Effector memory CD4-positive, alpha-beta T cell (primary cell): ENCODE data around the gene ITPR3.
"Not testable (repeated sequence)": the region's sequence is repeated elsewhere in the genome, so short reads cannot be mapped to it uniquely, and the experiment has no call there.

Source experiments
- DNase-seq, 3 donors: peaks; one replicate each; pipeline ENCODE4 v3.0.0-alpha.2; 2020
- H3K27ac ChIP-seq: 2 replicates; pipeline ENCODE4 v1.7.0; 2013; ENCODE audit warnings: mild to moderate bottlenecking, low read length, moderate library complexity; ENCODE audit not compliant: insufficient read depth, poor library complexity, severe bottlenecking
- H3K27me3 ChIP-seq: replicated peaks from 2 replicates; pipeline ENCODE4 v1.7.0; 2013; ENCODE audit warnings: mild to moderate bottlenecking, low read length; ENCODE audit not compliant: insufficient read depth, control insufficient read depth, poor library complexity, severe bottlenecking
- H3K36me3 ChIP-seq: 2 replicates; pipeline ENCODE4 v1.7.0; 2013; ENCODE audit warnings: mild to moderate bottlenecking, low read length, moderate library complexity; ENCODE audit not compliant: control insufficient read depth, insufficient read depth
- H3K4me1 ChIP-seq: 2 replicates; pipeline ENCODE4 v1.7.0; 2013; ENCODE audit warnings: low read length, mild to moderate bottlenecking; ENCODE audit not compliant: control insufficient read depth, insufficient read depth, poor library complexity, severe bottlenecking
- H3K4me3 ChIP-seq: 2 replicates; pipeline ENCODE4 v1.7.0; 2013; ENCODE audit warnings: low read length, low read depth, mild to moderate bottlenecking; ENCODE audit not compliant: insufficient read depth, poor library complexity, severe bottlenecking
- H3K9me3 ChIP-seq: 2 replicates; pipeline ENCODE4 v1.7.0; 2013; ENCODE audit warnings: mild to moderate bottlenecking, low read length, moderate library complexity; ENCODE audit not compliant: control insufficient read depth

The ITPR3 gene

DNA sequence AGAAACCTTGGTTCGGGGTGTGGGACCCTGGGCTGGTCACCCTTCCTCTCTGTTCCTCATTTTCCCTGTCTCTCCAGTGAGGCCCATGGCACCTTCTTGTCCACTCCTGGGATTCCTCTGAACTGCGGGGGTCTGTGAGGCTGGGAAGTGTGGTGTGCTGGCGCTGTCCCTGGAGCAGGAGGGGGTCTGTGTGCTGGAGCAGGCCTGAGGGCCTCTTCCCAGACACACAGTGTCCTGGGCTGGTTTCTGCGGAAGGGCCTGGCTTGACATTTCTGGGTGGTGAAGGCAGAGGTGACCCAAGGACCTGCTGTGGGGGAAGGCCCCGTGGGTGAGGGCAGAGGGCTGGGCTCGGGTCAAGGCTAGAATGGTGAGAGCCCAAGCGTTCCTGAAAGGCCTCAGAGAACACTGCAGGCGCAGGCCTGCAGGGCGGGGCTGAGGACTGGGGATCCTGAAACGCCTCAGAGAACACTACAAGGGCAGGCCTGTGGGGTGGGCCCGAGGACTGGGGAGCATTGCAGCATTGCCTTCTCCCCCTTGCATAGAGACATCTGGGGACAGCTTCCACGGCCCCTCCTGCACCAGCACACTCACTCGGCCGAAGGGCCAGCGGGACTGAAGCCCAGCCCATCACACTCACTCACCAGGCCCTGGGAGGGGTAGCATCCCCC, 30.5 kb upstream of the ITPR3 start:
- no peak for DNase-seq
- no peak overlapping the region for H3K27ac ChIP-seq
- H3K4me1 ChIP-seq: peaks cover 13% of the 10 kb centered on the region
- H3K27me3 ChIP-seq: no peaks in the 10 kb centered on the region
- H3K36me3 ChIP-seq: no peaks in the 10 kb centered on the region
- H3K9me3 ChIP-seq: no peaks in the 10 kb centered on the region
- H3K4me3 ChIP-seq: no peak overlapping the region

DNA sequence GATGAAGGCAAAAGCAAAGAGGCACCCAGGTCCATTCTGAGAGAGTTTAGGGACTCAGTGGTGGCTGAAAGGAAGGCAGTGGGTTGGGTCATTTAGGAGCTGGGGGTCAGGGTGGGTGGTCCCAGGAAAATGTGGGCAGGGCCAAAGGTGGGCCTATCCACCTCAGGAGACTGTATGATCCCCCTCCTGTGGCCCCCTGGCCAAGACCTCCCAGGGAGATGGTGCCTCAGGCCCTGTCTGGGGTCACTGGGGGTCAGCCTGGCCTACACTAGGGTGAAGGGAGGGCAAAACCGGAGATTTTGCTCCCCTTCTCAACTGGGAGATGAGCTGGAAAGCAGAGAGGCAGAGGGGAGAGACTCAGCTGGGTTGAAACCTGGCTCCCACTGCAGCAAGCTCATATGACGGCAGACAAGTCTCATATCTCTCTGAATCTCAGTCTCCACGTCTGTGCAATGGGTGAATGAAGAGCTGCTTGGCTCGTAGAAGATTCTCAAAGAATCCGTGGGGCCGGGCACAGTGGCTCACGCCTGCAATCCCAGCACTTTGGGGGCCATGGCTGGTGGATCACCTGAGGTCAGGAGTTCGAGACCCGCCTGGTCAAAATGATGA, 29.6 kb upstream of the ITPR3 start:
- Histone ChIP-seq H3K9me3 (no peaks in the 10 kb centered on the region), H3K27me3 (no peaks in the 10 kb centered on the region), H3K4me3 (no peak overlapping the region), H3K27ac (no peak overlapping the region), H3K4me1 (peaks cover 10% of the 10 kb centered on the region), H3K36me3 (no peaks in the 10 kb centered on the region)
- DNase-seq: no peak

- Histone ChIP-seq H3K36me3 (no peaks in the 10 kb centered on the region), H3K9me3 (no peaks in the 10 kb centered on the region), H3K27ac (no peak overlapping the region), H3K4me1 (peaks cover 10% of the 10 kb centered on the region), H3K4me3 (no peak overlapping the region), H3K27me3 (no peaks in the 10 kb centered on the region)
- no peak for DNase-seq
These were observed 28.9 kb upstream of the ITPR3 start for GRCh38 chr6:33592280-33592594.

- Histone ChIP-seq H3K4me1 (peaks cover 10% of the 10 kb centered on the region), H3K36me3 (no peaks in the 10 kb centered on the region), H3K4me3 (peak overlapping the region; percentile 44), H3K9me3 (no peaks in the 10 kb centered on the region), H3K27ac (peak overlapping the region; percentile 29), H3K27me3 (no peaks in the 10 kb centered on the region)
- peak in 2 of 3 donors; percentile 39 to 42 for DNase-seq
These were observed 28.3 kb upstream of the ITPR3 start for GRCh38 chr6:33592595-33593413.

GRCh38 chr6:33593414-33593727, 27.8 kb upstream of the ITPR3 start:
- peak overlapping the region; percentile 44 for H3K4me3 ChIP-seq
- peaks cover 10% of the 10 kb centered on the region for H3K4me1 ChIP-seq
- no peak for DNase-seq
- no peaks in the 10 kb centered on the region for H3K27me3 ChIP-seq
- H3K27ac ChIP-seq: peak overlapping the region; percentile 29
- no peaks in the 10 kb centered on the region for H3K36me3 ChIP-seq
- no peaks in the 10 kb centered on the region for H3K9me3 ChIP-seq

- peaks cover 10% of the 10 kb centered on the region for H3K4me1 ChIP-seq
- no peak for DNase-seq
- H3K27me3 ChIP-seq: no peaks in the 10 kb centered on the region
These were observed 25.9 kb upstream of the ITPR3 start for GRCh38 chr6:33595001-33595846.

DNA sequence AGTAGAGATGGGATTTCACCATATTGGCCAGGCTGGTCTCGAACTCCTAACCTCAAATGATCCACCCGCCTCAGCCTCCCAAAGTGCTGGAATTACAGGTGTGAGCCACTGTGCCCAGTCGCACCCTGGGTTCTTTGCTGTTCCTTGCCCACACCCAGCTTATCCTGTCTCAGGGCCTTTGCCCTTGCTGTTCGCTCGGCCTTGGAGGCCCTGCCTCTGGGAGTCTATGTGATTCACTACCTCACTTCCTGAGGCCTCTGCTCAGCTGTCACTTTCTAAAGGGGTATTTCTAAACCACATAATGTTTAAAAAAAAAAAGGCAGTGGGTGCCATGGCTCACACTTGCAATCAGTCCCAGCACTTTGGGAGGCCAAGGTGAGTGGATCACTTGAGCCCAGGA, 24.2 kb upstream of the ITPR3 start:
- not testable (repeated sequence) for H3K27me3 ChIP-seq, H3K4me3 ChIP-seq, DNase-seq, H3K9me3 ChIP-seq, H3K36me3 ChIP-seq, H3K27ac ChIP-seq
- H3K4me1 ChIP-seq: peaks cover 10% of the 10 kb centered on the region

More at GRCh38 chr6:33595001-33595846, 25.9 kb upstream of the ITPR3 start:
- H3K4me3 ChIP-seq: no peak overlapping the region
- no peaks in the 10 kb centered on the region for H3K9me3 ChIP-seq
- no peaks in the 10 kb centered on the region for H3K36me3 ChIP-seq
- H3K27ac ChIP-seq: no peak overlapping the region

DNA sequence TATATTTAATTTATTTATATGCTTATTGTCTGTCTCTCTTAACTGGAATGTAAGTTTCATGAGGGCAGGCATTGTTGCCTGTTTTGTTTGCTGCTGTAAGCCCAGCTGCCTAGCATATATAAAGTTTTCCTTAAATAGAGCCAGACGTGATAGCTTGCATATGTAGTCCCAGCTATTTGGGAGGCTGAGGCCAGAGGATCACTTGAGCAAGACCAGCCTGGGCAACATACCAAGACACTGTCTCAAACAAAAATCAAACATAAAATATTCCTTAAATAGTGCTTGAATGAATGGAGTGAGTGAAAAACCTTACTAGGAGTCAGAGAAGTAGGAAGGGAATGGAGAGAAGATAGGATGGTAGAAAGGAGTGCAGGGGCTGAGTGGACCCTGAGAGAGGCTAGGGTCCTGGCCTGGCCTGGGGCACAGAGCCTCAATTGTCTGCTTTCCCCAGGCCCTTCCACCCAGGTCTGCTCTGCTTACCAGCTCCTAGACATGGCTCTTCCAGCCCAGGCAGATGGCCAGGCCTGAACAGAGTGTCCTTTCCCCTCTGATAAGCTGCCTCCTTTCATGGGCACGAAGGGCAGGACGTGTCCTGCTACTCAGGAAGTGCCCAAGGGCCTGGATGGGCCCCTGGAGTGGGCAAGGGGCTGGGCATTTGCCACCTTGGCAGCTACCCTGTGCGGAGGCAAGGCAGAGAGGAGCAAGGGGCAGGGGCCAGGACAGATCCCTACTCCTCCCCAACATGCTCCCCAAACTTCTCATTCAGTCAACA, 23.4 kb upstream of the ITPR3 start:
- H3K27ac ChIP-seq: no peak overlapping the region
- H3K27me3 ChIP-seq: no peaks in the 10 kb centered on the region
- H3K4me1 ChIP-seq: peaks cover 9% of the 10 kb centered on the region
- H3K9me3 ChIP-seq: no peaks in the 10 kb centered on the region
- no peak overlapping the region for H3K4me3 ChIP-seq
- no peaks in the 10 kb centered on the region for H3K36me3 ChIP-seq
- no peak for DNase-seq

- H3K36me3 ChIP-seq: no peaks in the 10 kb centered on the region
These were observed 21.6 kb upstream of the ITPR3 start for GRCh38 chr6:33599413-33599938.

More at GRCh38 chr6:33599413-33599938, 21.6 kb upstream of the ITPR3 start:
- Histone ChIP-seq H3K27ac (no peak overlapping the region), H3K4me3 (no peak overlapping the region), H3K9me3 (no peaks in the 10 kb centered on the region), H3K27me3 (no peaks in the 10 kb centered on the region), H3K4me1 (no peaks in the 10 kb centered on the region)
- DNase-seq: no peak
